GM19395 (cell line): ENCODE measurements around the gene KCTD10.
"Not testable (repeated sequence)": the region's sequence is repeated elsewhere in the genome, so short reads cannot be mapped to it uniquely, and the experiment has no call there.

Experiments
- ATAC-seq: cut with Tn5 transposase; IDR thresholded peaks from one replicate; pipeline ENCODE4 v1.9.1; 2021; ENCODE audit warnings: mild to moderate bottlenecking, moderate library complexity; ENCODE audit not compliant: unreplicated experiment

KCTD10 gene

DNA sequence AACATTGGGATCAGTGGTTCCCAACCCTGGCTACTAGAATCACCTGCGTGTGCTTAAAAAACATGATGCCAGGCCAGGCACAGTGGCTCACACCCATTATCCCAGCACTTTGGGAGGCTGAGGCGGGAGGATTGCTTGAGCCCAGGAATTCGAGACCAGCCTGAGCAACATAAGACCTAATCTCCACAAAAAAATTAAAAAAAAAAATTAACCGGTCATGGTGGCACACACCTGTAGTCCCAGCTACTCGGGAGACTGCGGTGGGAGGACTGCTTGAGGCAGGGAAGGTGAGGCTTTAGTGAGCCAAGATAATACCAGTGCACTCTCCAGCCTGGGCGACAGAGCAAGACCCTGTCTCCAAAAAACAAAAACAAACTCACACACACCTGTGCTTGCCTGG, 2.0 kb downstream of the KCTD10 start:
- no peak for ATAC-seq

GRCh38 chr12:109473526-109474270, 3.4 kb downstream of the KCTD10 start:
- ATAC-seq, result not testable (repeated sequence)

DNA sequence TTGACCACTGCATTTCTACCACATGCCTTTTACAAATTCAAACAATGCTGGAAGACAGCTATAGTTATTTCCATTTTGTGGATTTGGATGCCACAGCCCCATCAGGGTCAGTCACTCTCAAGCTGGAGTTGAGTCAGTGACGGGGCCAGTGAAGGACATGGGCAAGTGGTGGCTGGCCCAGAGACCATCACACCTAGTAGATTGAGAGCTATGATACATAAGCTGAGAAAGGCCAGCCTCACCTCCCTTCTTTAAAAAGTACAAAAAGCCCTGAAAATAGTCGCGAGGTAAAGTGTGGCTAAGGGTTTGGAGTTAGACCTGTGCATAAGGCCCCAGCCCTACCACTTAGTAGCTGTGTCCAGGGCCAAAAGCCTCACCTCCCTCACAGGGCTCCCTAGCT, 4.1 kb downstream of the KCTD10 start:
- no peak for ATAC-seq

DNA sequence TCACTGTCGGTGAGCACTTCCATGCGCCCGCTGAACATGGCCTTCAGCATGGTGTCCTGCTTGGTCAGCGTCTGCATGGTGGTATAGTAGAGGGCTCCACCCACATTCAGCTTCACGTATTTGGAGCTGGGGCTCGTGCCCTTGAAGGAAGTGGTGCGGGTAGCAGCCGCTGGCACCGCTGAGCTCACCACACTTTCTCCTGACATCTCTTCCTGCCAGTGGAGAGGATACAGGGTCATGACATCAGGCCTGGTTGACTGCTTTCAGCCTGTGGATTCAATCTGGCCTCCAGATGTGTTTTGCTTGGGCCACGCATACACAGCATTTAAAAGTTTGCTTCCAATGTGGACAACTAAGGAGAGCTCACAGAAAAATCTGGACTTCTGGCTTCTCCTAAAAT, 7.6 kb downstream of the KCTD10 start:
- ATAC-seq, result no peak

GRCh38 chr12:109467978-109468676, 9.0 kb downstream of the KCTD10 start:
- ATAC-seq, result no peak

- ATAC-seq, result no peak
Observed at GRCh38 chr12:109466821-109467220, 10.3 kb downstream of the KCTD10 start.

GRCh38 chr12:109466305-109466704, 10.8 kb downstream of the KCTD10 start:
- ATAC-seq, result no peak

DNA sequence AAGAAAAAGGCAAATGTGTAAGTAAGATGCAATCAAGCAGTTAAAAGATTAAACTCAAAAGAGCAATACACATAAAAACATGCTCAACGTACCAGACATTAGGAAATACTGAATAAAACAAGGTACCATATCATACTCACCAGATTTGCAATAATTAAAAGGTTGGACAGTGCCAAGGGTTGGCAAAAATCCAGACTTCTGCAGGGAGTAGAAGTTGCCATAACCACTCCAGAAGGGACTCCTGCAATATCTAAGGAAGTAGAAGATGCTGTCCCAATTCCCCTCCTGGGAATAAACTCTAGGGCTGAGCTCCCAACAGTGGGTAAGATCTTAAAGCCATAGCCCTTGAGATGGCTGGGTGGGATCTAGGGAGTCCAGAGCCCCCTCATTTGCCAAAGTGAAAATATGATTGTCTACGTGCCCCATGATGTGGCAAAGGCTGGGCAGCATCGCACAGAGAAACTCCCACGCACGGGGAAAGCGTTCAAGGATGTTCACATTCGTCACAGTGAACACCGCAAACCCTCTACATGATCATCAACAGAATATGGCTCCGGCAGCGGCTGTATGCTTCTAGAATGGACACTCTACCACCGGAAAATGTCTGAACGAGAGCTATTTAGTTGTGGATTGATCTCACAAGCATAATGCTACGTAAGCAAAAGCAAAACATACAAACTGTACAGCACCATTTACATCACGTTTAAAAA, 12.3 kb downstream of the KCTD10 start:
- ATAC-seq, result no peak

- ATAC-seq, result no peak
Observed at GRCh38 chr12:109463756-109464155, 13.3 kb downstream of the KCTD10 start.

DNA sequence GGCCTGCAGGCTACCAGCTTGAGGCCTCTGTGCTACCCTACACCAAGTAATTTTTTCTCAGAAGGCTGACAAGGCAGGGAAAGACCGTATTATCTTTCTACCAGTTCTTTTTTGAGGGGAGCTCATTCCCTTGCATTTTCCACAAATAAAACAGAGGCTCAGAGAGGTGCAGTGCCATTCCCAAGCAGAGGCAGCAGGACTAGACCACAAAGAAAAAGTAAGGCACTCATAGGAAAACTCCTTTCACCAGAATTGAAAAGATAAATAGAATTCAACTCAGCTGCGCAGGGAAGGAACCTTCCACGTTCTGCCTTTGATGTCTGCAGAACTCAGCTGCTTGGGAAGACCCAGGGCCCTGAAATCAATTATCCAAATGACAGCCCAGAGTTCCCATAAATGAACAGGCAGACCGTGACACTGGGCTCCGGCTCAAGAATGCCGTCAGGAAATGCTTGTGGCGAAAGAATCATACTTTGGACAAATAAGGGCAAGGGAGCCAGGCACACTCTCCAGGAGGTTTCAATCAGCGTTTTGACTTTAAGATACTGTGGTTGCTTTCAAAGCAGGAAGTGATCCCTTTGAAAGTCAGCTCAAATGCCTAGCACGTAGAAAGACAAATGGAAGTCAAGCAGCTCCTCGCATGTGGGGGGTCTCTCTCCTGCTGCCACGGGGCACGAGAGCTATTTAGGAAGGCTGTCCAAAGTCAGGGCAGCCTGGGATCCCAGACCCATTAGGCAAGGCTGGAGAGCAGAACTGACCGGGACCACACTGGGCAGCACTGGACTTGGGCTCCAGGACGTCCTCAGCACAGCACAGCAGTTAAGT, 14.0 kb downstream of the KCTD10 start:
- no peak for ATAC-seq

DNA sequence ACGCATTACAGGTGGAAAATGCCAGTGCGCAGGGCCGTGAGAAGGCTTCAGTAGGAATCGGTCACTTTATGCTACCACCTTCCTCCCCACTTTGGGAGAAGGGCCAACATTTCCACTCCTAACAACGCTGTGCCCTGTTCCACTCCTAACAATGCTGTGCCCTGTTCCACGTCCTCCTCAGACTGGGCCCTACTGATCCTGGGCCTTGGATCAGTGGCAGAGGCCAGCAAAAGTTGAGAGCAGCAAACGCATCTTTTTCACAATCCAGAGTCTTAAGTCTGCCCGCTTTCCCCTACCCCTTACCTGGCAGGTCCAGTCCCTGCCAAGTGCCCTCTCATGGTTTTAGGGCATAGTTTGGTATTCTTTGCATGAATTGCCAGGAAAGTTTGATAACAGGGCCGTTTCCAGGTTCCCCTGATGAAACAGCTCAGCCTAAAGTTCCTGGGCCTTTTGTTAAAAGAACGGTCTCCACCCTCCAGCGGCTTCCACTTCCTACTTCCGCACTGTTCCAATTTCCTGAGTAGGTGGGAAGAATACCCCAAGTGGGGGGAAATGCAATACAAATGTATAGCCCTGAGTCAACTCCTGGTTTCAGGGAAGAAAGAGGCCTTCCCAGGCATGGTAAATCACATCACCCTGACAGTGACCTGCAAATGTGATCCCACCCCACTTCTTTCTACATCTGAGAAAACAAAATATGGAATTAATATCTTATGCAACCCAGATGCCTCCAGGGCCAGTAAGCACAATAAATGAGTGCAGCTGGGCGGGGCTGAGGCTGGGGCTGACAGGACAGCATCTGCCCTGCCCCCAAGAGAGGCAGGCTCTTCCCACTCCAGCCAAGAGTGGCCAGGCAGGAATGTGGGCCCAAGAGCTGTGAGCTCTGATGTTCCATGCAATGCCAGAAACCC, 15.0 kb downstream of the KCTD10 start:
- ATAC-seq, result no peak

GRCh38 chr12:109461049-109461845, 15.9 kb downstream of the KCTD10 start:
- ATAC-seq, result no peak

DNA sequence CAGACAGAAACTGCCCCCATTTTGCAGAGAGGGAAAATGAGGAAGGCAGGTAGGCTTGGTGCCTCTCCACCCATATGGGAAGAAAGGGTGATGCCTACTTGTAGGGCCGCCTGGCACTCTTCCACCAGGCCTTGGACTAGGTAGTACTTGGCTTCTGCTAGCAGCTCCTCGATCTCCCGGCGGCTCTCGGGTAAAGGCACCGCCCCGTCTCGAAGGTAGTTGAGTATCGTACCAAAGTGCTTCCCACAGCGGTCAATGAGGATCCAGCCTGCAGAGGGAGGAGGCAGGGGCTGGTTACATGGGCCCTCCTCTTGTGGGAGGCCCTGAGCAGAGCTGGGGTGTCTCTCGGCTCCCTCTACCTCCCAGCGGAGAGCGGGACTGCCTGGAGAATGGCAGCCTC, 16.6 kb downstream of the KCTD10 start:
- no peak for ATAC-seq

GRCh38 chr12:109459247-109459646, 17.9 kb downstream of the KCTD10 start:
- no peak for ATAC-seq

DNA sequence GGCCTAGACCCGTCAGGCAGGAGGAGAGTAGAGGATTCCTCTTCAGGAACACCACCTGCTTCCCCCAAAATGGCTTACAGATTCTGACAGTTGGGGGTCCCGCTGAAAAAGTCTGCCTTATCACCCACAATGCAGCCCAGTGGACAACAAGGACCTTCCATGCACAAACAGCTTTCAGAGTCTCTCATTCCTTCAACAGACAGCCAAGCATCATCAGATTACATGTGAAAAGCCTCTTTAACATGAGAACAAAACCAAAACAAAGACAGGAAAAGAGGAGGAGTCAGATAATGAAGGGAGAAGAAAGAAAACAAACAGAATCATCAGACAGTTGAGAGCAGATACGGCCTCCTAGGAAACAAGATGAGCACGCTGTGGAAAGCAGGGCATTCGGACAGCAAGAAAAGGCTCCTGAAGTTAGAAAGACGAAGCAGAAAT, 18.3 kb downstream of the KCTD10 start:
- no peak for ATAC-seq

DNA sequence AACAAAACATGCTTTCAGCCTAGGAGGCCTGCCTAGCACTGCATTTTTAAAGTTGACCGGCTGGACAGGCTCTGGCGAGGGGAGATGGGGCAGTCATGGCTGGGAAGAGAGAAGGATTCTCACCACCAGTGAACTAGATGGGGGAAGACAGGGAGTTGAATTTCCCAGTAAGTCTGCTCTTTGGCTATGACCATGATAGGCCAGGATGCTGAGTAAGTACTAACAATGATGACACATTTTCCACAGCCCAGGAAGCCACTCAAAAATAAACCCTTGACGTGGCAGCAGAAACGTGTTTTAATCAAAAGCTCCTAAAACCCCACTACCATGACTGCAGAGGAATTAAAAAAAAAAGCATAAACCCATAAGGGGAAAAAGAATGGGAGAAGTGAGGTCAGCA, 19.0 kb downstream of the KCTD10 start:
- ATAC-seq, result no peak

GRCh38 chr12:109455706-109456105, 21.4 kb downstream of the KCTD10 start:
- no peak for ATAC-seq

GRCh38 chr12:109452489-109452888, 24.6 kb downstream of the KCTD10 start:
- ATAC-seq, result no peak

DNA sequence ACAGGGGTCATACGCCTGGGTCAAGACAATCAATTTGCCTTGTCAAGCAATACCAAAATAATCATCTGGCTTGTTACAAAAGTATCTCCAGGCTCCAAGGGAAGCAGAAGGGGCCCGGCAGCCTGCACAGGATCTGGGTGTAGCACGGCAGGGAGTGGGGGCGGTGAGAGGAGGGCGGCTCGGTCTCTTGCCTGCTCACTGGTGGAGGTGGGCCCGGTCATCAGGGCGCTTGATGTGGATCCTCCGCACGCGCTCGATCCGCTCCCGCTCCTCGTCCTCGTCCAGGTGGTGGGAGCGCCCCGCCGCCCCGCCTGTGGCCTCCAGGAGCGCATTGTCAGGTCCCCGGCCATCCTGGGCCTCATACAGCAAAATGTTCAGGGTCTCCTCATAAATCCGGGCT, 25.7 kb downstream of the KCTD10 start:
- no peak for ATAC-seq
